HG02678 (cell line): ENCODE data around the gene BMP2K.
A peak's percentile ranks its signal among the peaks of the same experiment; 100 is the strongest.

Source experiments
- ATAC-seq: cut with Tn5 transposase; IDR thresholded peaks from one replicate; pipeline ENCODE4 v1.9.1; 2021; ENCODE audit warnings: mild to moderate bottlenecking, moderate library complexity; ENCODE audit not compliant: unreplicated experiment

BMP2K gene

GRCh38 chr4:78776079-78776728, at the start of gene BMP2K:
TSS of gene BMP2K (plus strand) at chr4:78776350. CDS start at chr4:78776544, 194 bp downstream.
- ATAC-seq, result peak; percentile 77

- ATAC-seq, result no peak
These were observed 49.6 kb upstream of the BMP2K start for GRCh38 chr4:78726546-78726945.

GRCh38 chr4:78732332-78733104, 43.6 kb upstream of the BMP2K start:
- no peak for ATAC-seq

GRCh38 chr4:78734441-78735162, 41.5 kb upstream of the BMP2K start:
- no peak for ATAC-seq

GRCh38 chr4:78735697-78736096, 40.5 kb upstream of the BMP2K start:
- ATAC-seq, result peak; percentile 64

- ATAC-seq, result peak; percentile 57
These were observed 39.1 kb upstream of the BMP2K start for GRCh38 chr4:78737035-78737434.

- ATAC-seq, result no peak
These were observed 38.2 kb upstream of the BMP2K start for GRCh38 chr4:78737973-78738372.

GRCh38 chr4:78742300-78742699, 33.9 kb upstream of the BMP2K start:
- no peak for ATAC-seq

- ATAC-seq, result no peak
These were observed 28.7 kb upstream of the BMP2K start for GRCh38 chr4:78747475-78747922.

GRCh38 chr4:78748381-78748780, 27.8 kb upstream of the BMP2K start:
- no peak for ATAC-seq

GRCh38 chr4:78749258-78749971, 26.7 kb upstream of the BMP2K start:
- ATAC-seq, result peak; percentile 35

GRCh38 chr4:78749972-78750727, 26.0 kb upstream of the BMP2K start:
- ATAC-seq, result peak; percentile 90

GRCh38 chr4:78753091-78753490, 23.1 kb upstream of the BMP2K start:
- ATAC-seq, result no peak

GRCh38 chr4:78754872-78755271, 21.3 kb upstream of the BMP2K start:
- ATAC-seq, result no peak

GRCh38 chr4:78756137-78756536, 20.0 kb upstream of the BMP2K start:
- no peak for ATAC-seq

GRCh38 chr4:78756776-78757175, 19.4 kb upstream of the BMP2K start:
- no peak for ATAC-seq

GRCh38 chr4:78757574-78757973, 18.6 kb upstream of the BMP2K start:
- ATAC-seq, result no peak

- ATAC-seq, result no peak
These were observed 18.1 kb upstream of the BMP2K start for GRCh38 chr4:78758085-78758484.

- no peak for ATAC-seq
These were observed 13.6 kb upstream of the BMP2K start for GRCh38 chr4:78762529-78762928.

- no peak for ATAC-seq
These were observed 12.9 kb upstream of the BMP2K start for GRCh38 chr4:78763251-78763650.
